Measurements from ENCODE around the gene PGF.

PGF gene

DNA sequence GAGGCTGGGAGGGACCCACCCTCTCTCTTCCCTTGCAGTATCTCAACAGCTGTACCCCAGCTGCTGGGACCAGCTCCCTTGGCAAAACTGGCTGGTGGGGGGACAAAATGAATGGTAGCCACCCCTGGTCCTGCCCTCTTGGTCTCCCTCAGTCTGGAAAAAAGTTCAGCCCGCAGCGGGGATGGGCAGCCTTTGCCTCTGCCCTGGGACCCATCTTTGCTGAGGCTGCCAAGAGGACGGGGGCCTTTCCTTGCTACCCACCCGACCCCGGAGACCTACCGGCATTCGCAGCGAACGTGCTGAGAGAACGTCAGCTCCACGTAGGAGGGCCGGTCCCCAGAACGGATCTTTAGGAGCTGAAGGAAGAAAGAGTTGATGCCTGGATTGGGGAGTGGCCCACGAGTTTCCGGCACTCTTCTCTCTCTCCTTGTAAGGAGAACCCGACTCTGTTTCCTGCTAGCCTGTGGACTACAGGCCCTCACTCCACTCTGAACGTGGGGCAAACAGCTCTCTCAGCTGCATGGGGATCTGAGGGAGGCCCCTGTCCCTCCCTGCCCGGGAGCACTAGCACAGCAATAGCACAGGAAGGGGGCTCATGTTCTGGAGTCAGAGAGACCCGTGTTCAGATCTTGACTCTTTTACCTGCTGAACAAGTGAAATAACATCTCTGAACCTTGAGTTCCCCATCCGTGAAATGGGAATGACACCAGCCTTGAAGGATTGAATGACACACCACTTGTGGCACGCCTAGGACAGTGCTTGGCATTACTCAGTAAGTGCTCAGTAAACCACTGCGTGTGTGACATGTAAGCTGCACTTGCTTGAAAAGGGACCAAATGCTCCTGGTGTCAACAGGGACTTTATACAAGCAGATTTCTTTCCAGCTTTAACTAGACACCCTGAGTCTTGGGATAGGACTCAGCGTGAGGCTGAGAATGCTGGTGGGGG is 6.9 kb downstream of the PGF start:
- H3K36me3 Mint-ChIP-seq, result no peaks in the 10 kb centered on the region
- peaks cover 41% of the 10 kb centered on the region for H3K27me3 Mint-ChIP-seq
- H3K4me1 Mint-ChIP-seq, result peaks cover 7% of the 10 kb centered on the region
- DNase-seq, result no peak
- no peak overlapping the region for H3K27ac Mint-ChIP-seq
- CTCF ChIA-PET, result interaction anchor here (0.6 to 5.0 kb wide), 11 partner anchors 43 to 155 kb away, joined by 3 to 88 read pairs (median 4); partner anchors contain the start of gene EIF2B2
- H3K9me3 Mint-ChIP-seq, result no peaks in the 10 kb centered on the region
- no peak overlapping the region for H3K4me3 Mint-ChIP-seq

DNA sequence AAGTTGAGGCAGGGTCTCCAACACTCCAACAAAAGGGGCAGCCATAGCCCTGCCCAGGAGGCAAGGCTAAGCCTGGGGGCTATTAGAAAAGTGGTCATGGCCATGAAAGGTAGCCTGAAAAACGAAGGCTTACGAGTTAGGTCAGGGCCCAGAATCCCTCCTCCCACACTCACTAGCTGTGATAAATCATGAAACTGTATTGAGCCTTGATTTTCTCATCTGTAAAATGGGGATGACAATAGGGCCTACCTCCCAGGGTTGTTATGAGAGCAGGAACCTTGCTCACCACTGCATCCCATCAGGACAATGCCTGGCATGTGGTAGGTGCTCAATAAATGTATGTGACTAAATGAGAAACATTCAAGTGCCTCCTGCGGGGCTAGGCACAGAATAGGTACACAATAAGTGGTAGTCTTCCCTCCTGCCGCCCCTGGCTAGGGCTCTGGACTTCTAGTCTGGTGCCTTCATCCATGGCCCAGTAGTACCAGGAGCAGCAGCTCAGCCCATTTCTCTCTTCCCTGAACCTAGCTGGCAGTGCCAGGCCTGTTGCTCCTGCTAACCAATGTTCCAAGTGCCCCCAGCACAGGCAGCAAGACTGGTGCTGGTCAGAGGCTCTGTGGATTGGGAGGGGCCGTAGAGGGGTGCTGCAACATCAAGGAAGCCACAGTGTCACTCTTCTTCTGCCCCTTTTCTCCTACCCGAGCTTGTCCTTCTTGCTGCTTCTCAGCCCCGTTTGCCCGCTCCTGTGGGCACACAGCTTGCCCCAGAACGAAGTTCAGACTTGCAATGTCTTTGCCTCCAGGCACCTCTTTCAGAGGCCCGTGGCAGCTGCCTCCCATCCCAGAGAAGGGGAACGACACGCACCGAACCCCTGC is 7.8 kb downstream of the PGF start:
- Mint-ChIP-seq H3K27ac (no peak overlapping the region), H3K27me3 (peaks cover 34% of the 10 kb centered on the region), H3K9me3 (no peaks in the 10 kb centered on the region), H3K4me3 (no peak overlapping the region), H3K36me3 (no peaks in the 10 kb centered on the region), H3K4me1 (peaks cover 17% of the 10 kb centered on the region)
- no peak for DNase-seq
- CTCF ChIA-PET, result interaction anchor here (0.8 to 5.0 kb wide), 15 partner anchors 12 to 156 kb away, joined by 3 to 88 read pairs (median 4); partner anchors contain the start of gene EIF2B2

DNA sequence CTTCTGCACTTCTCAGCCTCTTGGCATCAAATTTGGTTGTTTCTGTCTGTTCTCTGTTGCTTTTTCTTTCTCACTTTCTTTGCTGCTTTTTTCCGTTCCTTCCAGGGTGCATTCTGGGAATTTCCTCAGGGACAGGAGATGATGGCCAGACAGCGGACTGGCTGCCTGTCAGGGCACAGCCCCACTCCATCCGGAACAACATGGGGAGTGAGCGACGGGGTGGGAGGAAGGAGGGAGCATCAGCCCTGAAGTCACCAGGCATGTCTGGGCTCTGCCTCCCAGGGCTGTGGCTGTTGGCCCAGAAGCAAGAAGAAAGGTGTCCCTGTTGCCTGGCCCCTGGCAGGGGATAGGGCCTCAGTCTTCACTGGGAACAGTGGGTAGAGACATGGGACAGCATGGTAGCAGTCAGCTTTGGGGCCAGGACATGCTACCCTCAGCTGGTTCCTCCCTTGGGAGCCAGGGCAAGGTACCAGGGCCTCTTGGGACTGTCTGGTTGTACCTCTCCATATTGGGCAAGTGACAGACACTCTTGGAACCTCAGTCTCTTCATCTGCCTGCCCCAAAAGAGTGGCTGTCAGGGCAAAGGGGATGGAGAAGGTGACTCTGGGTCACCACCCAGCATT is 8.6 kb downstream of the PGF start:
- H3K4me3 Mint-ChIP-seq, result no peak overlapping the region
- H3K27me3 Mint-ChIP-seq, result peaks cover 30% of the 10 kb centered on the region
- H3K9me3 Mint-ChIP-seq, result no peaks in the 10 kb centered on the region
- peak overlapping the region; percentile 42 for H3K27ac Mint-ChIP-seq
- H3K4me1 Mint-ChIP-seq, result peaks cover 25% of the 10 kb centered on the region
- no peaks in the 10 kb centered on the region for H3K36me3 Mint-ChIP-seq
- CTCF ChIA-PET, result interaction anchor here (0.8 to 5.0 kb wide), 18 partner anchors 12 to 357 kb away, joined by 3 to 88 read pairs (median 4); partner anchors contain the start of gene EIF2B2
- no peak for DNase-seq

DNA sequence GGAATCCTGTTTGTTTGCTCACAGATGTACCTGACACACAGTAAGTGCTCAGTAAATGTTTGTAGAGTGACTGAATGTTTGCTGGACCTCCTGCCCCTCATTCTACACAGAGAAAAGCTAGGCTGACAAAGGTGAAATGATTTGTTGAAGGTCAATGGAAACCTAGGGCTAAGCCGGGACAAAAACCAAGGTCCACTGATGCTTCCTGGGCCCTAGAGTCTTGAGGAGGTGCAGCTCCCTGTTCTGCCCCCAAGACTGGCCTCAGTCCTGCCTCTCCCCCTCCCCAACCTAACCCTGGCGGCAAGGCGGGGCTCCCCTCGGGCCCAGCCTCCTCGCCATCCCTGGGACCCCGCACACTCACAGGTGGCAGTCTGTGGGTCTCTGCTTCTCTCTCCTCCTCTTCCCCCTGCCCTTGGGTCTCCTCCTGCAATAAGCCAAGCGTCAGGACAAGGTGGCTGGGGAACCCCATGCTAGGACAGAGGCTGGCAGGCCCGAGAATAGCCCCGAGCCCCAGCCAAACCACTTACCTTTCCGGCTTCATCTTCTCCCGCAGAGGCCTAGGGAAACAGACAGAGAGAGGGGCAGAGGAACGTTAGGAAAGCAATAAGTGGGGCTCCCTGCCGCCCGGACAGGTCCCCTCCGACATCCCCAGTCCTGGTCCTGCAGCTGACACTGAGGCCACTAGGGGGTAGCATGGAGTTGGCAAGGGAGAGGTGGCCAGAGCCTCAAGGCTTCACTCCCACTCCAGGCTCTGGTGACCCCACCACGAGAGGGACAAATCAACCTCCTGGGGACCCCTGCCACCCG is 9.3 kb downstream of the PGF start:
- peak; percentile 85 for DNase-seq
- H3K36me3 Mint-ChIP-seq, result peaks cover 3% of the 10 kb centered on the region
- H3K4me1 Mint-ChIP-seq, result peaks cover 32% of the 10 kb centered on the region
- H3K4me3 Mint-ChIP-seq, result no peak overlapping the region
- peaks cover 33% of the 10 kb centered on the region for H3K27me3 Mint-ChIP-seq
- peak overlapping the region; percentile 29 for H3K27ac Mint-ChIP-seq
- H3K9me3 Mint-ChIP-seq, result no peaks in the 10 kb centered on the region
- CTCF ChIA-PET, result interaction anchor here (0.6 to 5.0 kb wide), 28 partner anchors 8 to 358 kb away, joined by 3 to 88 read pairs (median 4); partner anchors contain the start of genes ACYP1, EIF2B2, PGF and RPS6KL1

DNA sequence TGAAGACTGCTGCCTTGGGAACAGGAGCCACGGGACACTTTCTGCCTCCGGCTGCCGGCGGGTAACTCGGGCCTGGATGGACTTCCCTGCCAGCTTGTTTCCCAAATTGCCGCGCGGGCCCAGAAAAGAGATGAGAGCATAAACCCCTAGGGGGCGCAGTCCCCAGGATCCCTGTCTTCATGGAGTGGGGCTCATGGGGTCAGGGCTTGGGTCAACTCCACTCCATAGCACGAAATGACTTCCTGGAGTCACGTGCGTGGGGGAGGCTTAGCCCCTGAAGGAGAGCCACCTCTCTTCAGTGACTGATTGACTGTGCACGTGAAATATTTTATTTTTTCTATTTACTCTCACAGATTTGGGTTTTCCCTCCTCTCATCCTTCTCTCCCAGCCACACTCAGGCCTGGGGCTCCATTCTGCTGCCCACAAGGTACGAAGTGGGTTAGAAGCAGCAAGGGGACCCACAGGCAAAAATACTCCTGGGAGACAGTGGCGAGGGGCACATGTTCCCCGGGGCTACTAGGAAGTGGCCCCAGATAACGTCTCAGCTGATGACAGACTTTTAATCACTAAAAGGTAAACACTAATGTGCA is 10.0 kb downstream of the PGF start:
- no peak overlapping the region for H3K4me3 Mint-ChIP-seq
- H3K36me3 Mint-ChIP-seq, result peaks cover 3% of the 10 kb centered on the region

DNA sequence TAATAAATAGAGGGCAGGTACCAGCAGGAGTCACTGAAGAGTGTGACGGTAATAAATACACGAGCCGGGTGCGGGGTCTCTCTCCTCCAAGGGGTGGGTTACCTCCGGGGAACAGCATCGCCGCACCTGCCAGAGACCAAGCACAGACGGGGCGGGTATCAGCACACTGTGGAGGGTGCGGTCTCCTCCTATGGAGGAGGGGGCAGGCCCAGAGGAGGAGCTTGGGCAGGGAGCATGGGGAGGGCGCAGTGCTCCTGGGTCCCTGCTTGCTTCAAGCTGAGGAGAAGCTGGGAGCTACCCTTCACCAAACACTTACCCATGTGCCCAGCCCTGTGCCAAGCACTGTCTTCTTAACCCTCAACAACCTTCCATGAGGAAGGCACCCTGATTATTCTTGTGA is 12.8 kb downstream of the PGF start:
- peaks cover 10% of the 10 kb centered on the region for H3K9me3 Mint-ChIP-seq
- peaks cover 16% of the 10 kb centered on the region for H3K27me3 Mint-ChIP-seq
- peak overlapping the region; percentile 71 for H3K4me3 Mint-ChIP-seq
- H3K27ac Mint-ChIP-seq, result peak overlapping the region; percentile 92
- CTCF ChIA-PET, result interaction anchor here (0.6 to 3.5 kb wide), 6 partner anchors 9 to 827 kb away, joined by 3 to 22 read pairs (median 4); no protein-coding TSS in a partner anchor
- no peak for DNase-seq
- peaks cover 3% of the 10 kb centered on the region for H3K36me3 Mint-ChIP-seq
- H3K4me1 Mint-ChIP-seq, result peaks cover 62% of the 10 kb centered on the region

More for the DNA sequence above, 10.0 kb downstream of the PGF start:
- DNase-seq, result peak; percentile 46
- Mint-ChIP-seq H3K27me3 (peaks cover 31% of the 10 kb centered on the region), H3K9me3 (no peaks in the 10 kb centered on the region), H3K27ac (no peak overlapping the region), H3K4me1 (peaks cover 39% of the 10 kb centered on the region)
- CTCF ChIA-PET, result interaction anchor here (0.6 to 5.0 kb wide), 29 partner anchors 9 to 359 kb away, joined by 3 to 88 read pairs (median 4); partner anchors contain the start of genes ACYP1, EIF2B2, PGF and RPS6KL1

DNA sequence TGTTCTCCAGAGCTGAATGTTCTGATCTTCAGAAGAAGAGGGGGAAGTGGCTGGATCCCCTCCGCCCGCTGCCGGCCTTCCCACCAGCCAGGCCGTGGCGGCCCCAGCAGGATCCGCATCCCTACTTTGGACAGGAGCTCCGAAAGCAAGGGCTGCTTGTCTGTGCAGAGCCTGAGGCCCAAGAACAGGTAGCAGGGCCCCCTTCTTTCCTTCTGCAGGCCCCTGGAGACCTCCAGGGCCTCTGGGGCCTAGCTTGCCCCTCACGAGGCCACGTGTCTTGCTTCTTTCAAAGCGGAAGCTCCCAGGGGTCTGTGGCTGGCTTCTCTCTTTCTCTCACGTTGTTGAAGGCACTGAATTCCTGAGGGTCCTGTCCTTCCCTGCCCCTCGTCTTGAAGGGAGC is 13.2 kb downstream of the PGF start:
- H3K36me3 Mint-ChIP-seq, result peaks cover 3% of the 10 kb centered on the region
- CTCF ChIA-PET, result interaction anchor here (0.6 to 3.5 kb wide), 6 partner anchors 9 to 826 kb away, joined by 3 to 22 read pairs (median 4); no protein-coding TSS in a partner anchor
- DNase-seq, result no peak
- peak overlapping the region; percentile 92 for H3K27ac Mint-ChIP-seq
- H3K4me1 Mint-ChIP-seq, result peaks cover 66% of the 10 kb centered on the region
- H3K4me3 Mint-ChIP-seq, result peak overlapping the region; percentile 71
- peaks cover 16% of the 10 kb centered on the region for H3K27me3 Mint-ChIP-seq
- peaks cover 11% of the 10 kb centered on the region for H3K9me3 Mint-ChIP-seq

DNA sequence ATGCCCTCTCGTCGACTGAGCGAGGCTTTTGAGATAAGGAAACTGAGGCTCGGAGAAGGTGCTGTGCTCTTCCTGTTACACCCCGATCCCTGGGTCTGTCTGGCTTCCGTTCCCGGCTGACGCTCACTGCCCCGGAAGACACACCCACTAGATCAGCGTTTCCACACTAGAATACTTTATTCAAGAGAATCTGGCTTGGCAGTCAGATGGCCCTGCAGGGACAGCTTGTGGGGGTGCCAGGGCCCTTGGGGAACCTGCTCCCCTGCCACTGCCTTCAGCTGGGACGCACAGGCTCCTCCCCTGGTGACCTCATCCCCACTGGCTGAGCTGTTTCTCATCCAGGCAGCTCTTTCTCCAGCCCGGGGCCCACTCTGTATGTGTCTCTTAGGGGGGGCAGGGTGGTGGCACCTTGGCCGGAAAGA is 13.7 kb downstream of the PGF start:
- Mint-ChIP-seq H3K4me1 (peaks cover 71% of the 10 kb centered on the region), H3K27me3 (peaks cover 15% of the 10 kb centered on the region)
- CTCF ChIA-PET, result interaction anchor here (0.6 to 3.5 kb wide), 5 partner anchors 8 to 826 kb away, joined by 3 to 22 read pairs (median 4); no protein-coding TSS in a partner anchor

DNA sequence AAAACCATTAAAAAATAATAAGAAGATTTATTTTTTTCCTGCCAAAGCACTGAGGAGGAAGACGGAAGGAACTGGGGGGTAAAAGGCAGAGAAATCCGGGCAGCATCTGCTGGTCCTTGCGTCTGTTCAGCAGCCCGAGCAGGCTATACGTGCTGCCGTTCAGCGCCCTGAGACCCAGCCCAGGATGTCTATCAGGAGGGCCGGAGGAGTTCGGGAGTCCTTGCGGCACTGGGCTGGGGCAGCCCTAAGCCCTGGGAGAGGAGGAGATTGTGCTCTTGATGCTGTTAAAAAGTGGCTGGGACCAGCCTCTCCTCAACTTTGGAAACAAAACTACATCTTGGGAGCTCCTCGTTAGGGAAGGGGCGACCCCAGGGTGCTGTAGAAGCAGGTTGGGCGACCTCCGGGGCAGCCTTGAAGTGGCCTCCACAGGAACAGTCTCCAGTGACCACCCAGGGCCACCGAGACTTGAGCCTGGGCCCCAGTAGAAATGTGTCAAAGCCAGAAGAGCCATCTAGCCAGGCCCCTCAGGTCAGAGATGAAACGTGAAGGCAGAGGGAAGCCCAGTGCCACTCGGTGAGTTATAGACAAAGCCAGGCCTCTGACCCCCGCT is 14.3 kb downstream of the PGF start:
- no peak for DNase-seq
- peaks cover 3% of the 10 kb centered on the region for H3K36me3 Mint-ChIP-seq
- H3K4me3 Mint-ChIP-seq, result peak overlapping the region; percentile 71
- H3K4me1 Mint-ChIP-seq, result peaks cover 67% of the 10 kb centered on the region
- CTCF ChIA-PET, result interaction anchor here (0.7 to 3.5 kb wide), 5 partner anchors 7 to 212 kb away, joined by 3 to 22 read pairs (median 4); no protein-coding TSS in a partner anchor
- peaks cover 9% of the 10 kb centered on the region for H3K27me3 Mint-ChIP-seq
- H3K27ac Mint-ChIP-seq, result peak overlapping the region; percentile 92
- H3K9me3 Mint-ChIP-seq, result peaks cover 11% of the 10 kb centered on the region

More for the DNA sequence above, 13.7 kb downstream of the PGF start:
- H3K27ac Mint-ChIP-seq, result peak overlapping the region; percentile 92
- H3K36me3 Mint-ChIP-seq, result peaks cover 3% of the 10 kb centered on the region
- H3K4me3 Mint-ChIP-seq, result peak overlapping the region; percentile 71
- peak; percentile 74 for DNase-seq
- H3K9me3 Mint-ChIP-seq, result peaks cover 11% of the 10 kb centered on the region

DNA sequence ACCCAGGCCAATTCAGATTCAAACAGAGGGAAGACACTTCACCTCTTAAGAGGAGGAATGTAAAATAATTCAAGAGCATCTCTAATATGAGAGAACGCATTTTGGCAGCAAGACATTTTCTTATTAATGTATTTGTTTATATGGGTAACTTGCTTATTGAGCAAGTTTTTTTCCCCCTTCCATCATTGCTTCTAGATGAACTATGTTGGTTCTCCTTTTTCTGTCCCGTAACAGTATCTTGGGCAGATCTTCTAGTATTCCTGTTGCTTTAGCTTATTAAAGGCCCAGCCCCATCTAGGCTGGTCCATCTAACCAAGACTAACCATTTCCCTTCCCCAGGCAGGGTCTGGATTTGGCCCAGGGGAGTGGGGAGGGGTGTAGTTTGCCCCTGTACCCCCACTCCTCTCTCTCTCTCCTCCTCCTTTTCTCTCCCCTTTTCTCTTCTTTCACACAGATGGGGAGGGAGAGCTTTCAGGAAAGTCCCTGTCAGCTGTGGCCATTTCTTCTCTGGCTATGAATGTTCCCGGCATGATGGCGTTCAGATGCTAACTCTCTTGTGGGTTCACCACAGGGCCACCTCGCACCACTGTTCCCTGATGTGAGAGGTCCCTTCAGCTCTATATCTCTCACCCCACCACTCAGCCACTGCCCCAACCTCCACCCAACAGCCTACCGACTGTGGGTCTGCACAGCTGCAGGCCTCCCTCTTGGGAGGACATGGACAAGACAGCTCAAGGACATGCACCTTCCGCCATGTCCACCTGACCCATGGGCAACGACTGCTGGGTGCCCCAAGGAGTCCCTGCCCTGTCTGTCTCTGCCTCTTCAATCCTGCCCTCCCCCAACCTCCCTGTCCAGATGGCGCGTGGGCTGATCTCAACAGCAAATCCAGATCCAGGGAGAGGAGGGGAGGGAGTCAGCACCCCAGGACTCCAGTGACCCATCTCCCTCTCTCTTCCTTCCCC is 16.6 kb downstream of the PGF start:
- DNase-seq, result no peak
- Mint-ChIP-seq H3K4me3 (no peak overlapping the region), H3K9me3 (peaks cover 11% of the 10 kb centered on the region), H3K27ac (no peak overlapping the region), H3K27me3 (peaks cover 22% of the 10 kb centered on the region), H3K36me3 (peaks cover 3% of the 10 kb centered on the region), H3K4me1 (peaks cover 67% of the 10 kb centered on the region)
- CTCF ChIA-PET, result interaction anchor here (0.8 to 1.8 kb wide), 2 partner anchors 77 to 151 kb away, joined by 3 to 5 read pairs; no protein-coding TSS in a partner anchor

DNA sequence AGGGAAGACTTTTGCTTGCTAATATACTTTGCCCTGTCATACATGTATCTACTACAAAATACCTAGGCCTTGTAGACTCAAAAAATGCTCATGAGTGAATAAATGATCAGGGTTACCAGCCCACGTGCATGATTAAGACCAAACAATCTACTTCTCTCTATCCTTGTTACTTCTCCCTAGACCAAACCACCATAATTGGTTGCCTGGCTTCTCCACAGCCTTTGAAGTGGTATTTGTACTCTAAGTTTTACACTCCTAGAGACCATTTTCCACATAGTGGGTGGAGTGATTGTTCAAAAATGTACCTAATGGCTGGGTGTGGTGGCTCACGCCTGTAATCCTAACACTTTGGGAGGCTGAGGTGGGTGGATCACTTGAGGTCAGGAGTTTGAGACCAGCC is 18.2 kb downstream of the PGF start:
- Mint-ChIP-seq H3K4me3 (no peak overlapping the region), H3K36me3 (peaks cover 3% of the 10 kb centered on the region), H3K27ac (no peak overlapping the region), H3K4me1 (peaks cover 58% of the 10 kb centered on the region), H3K27me3 (peaks cover 28% of the 10 kb centered on the region), H3K9me3 (peaks cover 11% of the 10 kb centered on the region)
- no peak for DNase-seq
- CTCF ChIA-PET, result interaction anchor here (1.0 kb wide), 1 partner anchor 76 kb away, joined by 4 read pairs; no protein-coding TSS in a partner anchor

All from activated naive CD4-positive, alpha-beta T cell treated with anti-CD3 and anti-CD28 coated beads, Interleukin-2, amount 10 ng/mL, durations not matched to agents 7 days and 5 days (primary cell).